Heart left ventricle (tissue), 16 donors: ENCODE measurements around the gene ROBO1. TPM values are rescaled to one million over a fixed set of nuclear protein-coding genes. Genes with fewer than 3 reads are reported as not detected.

Source experiments
- ATAC-seq, 4 donors: fragments of 200-7000 bp; cut with Tn5 transposase; one replicate each; pipeline ENCODE4 v1.9.1; 2020 to 2022; ENCODE audit warnings: moderate library complexity in 4 of 4, mild to moderate bottlenecking in 3 of 4, moderate number of reproducible peaks in 1 of 4
- DNase-seq, 5 donors: peaks; one replicate each; pipeline ENCODE4 v3.0.0-alpha.2; 2020
- H3K27ac ChIP-seq, 12 donors: fragments of 200-600 bp; sonication (generic) in 4 of 12; one replicate each; pipeline versions ENCODE4 v1.5.0 to v1.8.0; 2016 to 2022; ENCODE audit warnings: mild to moderate bottlenecking in 2 of 12
- H3K27me3 ChIP-seq, 9 donors: fragments of 200-600 bp; sonication (generic) in 2 of 9; one replicate each; pipeline versions ENCODE4 v1.5.1 to v1.8.0; 2016 to 2022; ENCODE audit warnings: mild to moderate bottlenecking in 3 of 9
- H3K36me3 ChIP-seq, 9 donors: fragments of 200-600 bp; sonication (generic) in 2 of 9; one replicate each; pipeline versions ENCODE4 v1.5.0 to v1.8.0; 2018 to 2022; ENCODE audit warnings: mild to moderate bottlenecking in 2 of 9
- H3K4me1 ChIP-seq, 12 donors: fragments of 200-600 bp; sonication (generic) in 4 of 12; one replicate each; pipeline versions ENCODE4 v1.5.0 to v1.8.0; 2016 to 2022; ENCODE audit warnings: mild to moderate bottlenecking in 3 of 12
- H3K4me3 ChIP-seq, 12 donors: fragments of 200-600 bp; sonication (generic) in 4 of 12; one replicate each; pipeline versions ENCODE4 v1.5.0 to v1.8.0; 2017 to 2022; ENCODE audit warnings: mild to moderate bottlenecking in 9 of 12, moderate library complexity in 4 of 12
- H3K9me3 ChIP-seq, 12 donors: fragments of 200-600 bp; sonication (generic) in 4 of 12; one replicate each; pipeline versions ENCODE4 v1.5.0 to v1.8.0; 2016 to 2022; ENCODE audit warnings: mild to moderate bottlenecking in 1 of 12
- POLR2A ChIP-seq, 2 donors: fragments of 450-650 bp; IDR thresholded peaks; one replicate each; pipeline ENCODE4 v1.6.1; 2017; ENCODE audit warnings: antibody characterized with exemption in 2 of 2, mild to moderate bottlenecking in 2 of 2, moderate library complexity in 2 of 2
- WGBS, 4 donors: extraction: QIAGEN DNeasy Blood & Tissue Kit in 2 of 4; methylation state at CpG; one replicate each; pipeline versions ENCODE4 v1.1.5 to v1.1.7; 2013 to 2018; 5-methylcytosine and 5-hydroxymethylcytosine counted together
- intact Hi-C, 10 donors: fragments of 100-400 bp; cut with DNase I; formaldehyde crosslinking; loops; one replicate each; pipeline versions ENCODE4 v1.11.1 to v1.14.2; 2022
- polyA plus RNA-seq, 2 donors: library from polyadenylated mRNA; stranded (reverse); fragments of 200-250 nt; gene quantifications; one replicate each; pipeline ENCODE4 v1.2.3, GENCODE V29; 2013
- total RNA-seq, 9 donors: library from RNA; depleted of rRNA in 2 of 9; stranded (reverse); fragments of >200 nt in 2 of 9; fragmentation: NEBNext Ultra II Directional in 3 of 9; extraction: Animal tissue kit (Norgen Biotek cat#: 25700) in 3 of 9; gene quantifications; one replicate each; pipeline versions ENCODE4 v1.1.0 to v1.2.4, GENCODE V29; 2016 to 2023
- TF ChIP-seq, protein P1 (sequence below), 12 donors: fragments of 200-600 bp; sonication (generic) in 4 of 12; IDR thresholded peaks; one replicate each; pipeline versions ENCODE4 v1.5.0 to v1.8.0; 2018 to 2022; ENCODE audit warnings: antibody characterized with exemption in 12 of 12, mild to moderate bottlenecking in 5 of 12
- donor health status: ischemic (EF 13 %, LVEDD 7.1; RV severe dilation, severe dysfunction).
- donor health status: healthy with polysubstance abuse.
- donor health status: DM: no; HTN: yes; CAD: no.
- donor health status: DM: no; HTN: no; CAD: no.
- donor health status: ischemic (EF 25% LVEDD 6.9; RV normal size, moderate dysfunction).
- donor health status: ischemic (EF 25% LVEDD 5.7; RV mildly dilated, moderate dysfunction).
- donor health status: healthy.
- donor health status: DM: yes; HTN: yes; CAD: no.
- donor health status: ischemic (EF 35%, LVEDD 5.7; RV mildly dilated, moderate dysfunction).
- donor health status: nonischemic (EF 11% LVEDD 7.7; RV severe dilation, severe dysfunction).
- donor health status: DM: yes; HTN: yes; CAD: no.
- donor health status: PGD.
- donor health status: ischemic (EF 29% LVEDD 5.4; RV normal size, mild dysfunction).
- donor health status: nonischemic (EF 23%, LVEDD 6.1; RV moderate dilation, normal function).

The ROBO1 gene
- total and polyA plus RNA-seq, 11 donors = 1.4 to 14.8 (median 5.7) TPM

DNA sequence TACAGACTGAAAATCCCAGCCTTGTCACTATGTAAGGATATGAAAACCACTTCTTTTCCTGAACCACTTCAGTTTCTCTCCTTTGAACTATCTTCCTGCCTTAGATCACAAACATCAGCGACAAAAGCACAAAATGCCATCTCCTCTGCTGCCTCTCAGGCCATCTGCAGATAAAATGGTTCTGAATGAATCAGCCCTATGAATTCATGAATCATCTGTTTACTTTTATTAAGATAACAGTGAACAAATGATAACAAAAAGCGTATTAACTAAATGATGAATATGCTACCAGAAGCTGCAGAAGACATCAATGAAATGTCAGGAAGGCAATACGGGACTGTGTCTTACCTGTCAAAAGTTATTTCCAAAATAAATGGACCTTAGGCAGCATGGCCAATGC, 928.1 kb downstream of the ROBO1 start:
- H3K36me3 ChIP-seq = no peaks in the 10 kb centered on the region
- H3K27ac ChIP-seq = no peak overlapping the region
- H3K27me3 ChIP-seq = no peaks in the 10 kb centered on the region
- 27 to 68% (median 39%) methylated on average over 3 of the region's 3 CpGs for WGBS, 4 donors
- no peak for TF ChIP-seq POLR2A (IDR thresholded peaks at IDR 0.05)
- no peaks in the 10 kb centered on the region for H3K9me3 ChIP-seq
- ATAC-seq (no peak), DNase-seq (no peak)
- no peak overlapping the region for H3K4me3 ChIP-seq
- peaks cover 0 to 3% (median 0%) of the 10 kb centered on the region in 12 donors for H3K4me1 ChIP-seq
- intact Hi-C loops = no loop called here

DNA sequence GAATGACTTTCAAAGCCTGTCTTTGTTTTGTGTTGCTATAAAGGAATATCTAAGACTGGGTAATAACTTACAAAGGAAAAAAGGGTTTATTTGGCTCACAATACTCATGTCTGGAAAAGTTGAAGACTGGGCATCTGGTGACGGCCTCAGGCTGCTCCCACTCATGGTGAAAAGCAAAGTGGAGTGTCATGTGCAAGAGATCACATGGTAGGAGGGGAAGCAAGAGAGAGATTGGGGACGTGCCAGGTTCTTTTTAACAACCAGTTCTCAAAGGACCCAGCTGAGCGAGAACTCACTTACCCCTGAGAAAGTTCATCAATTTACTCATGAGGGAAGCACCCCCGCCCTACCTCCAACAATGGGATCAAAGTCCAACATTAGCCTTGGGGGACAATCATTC, 929.4 kb downstream of the ROBO1 start:
- intact Hi-C loops = no loop called here
- H3K9me3 ChIP-seq = no peaks in the 10 kb centered on the region
- H3K4me1 ChIP-seq = peaks cover 0 to 3% (median 0%) of the 10 kb centered on the region in 12 donors
- H3K36me3 ChIP-seq = no peaks in the 10 kb centered on the region
- no peaks in the 10 kb centered on the region for H3K27me3 ChIP-seq
- no peak overlapping the region for H3K4me3 ChIP-seq
- TF ChIP-seq, protein P1, sequence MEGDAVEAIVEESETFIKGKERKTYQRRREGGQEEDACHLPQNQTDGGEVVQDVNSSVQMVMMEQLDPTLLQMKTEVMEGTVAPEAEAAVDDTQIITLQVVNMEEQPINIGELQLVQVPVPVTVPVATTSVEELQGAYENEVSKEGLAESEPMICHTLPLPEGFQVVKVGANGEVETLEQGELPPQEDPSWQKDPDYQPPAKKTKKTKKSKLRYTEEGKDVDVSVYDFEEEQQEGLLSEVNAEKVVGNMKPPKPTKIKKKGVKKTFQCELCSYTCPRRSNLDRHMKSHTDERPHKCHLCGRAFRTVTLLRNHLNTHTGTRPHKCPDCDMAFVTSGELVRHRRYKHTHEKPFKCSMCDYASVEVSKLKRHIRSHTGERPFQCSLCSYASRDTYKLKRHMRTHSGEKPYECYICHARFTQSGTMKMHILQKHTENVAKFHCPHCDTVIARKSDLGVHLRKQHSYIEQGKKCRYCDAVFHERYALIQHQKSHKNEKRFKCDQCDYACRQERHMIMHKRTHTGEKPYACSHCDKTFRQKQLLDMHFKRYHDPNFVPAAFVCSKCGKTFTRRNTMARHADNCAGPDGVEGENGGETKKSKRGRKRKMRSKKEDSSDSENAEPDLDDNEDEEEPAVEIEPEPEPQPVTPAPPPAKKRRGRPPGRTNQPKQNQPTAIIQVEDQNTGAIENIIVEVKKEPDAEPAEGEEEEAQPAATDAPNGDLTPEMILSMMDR (IDR thresholded peaks at IDR 0.05) = no peak
- no peak for TF ChIP-seq POLR2A (IDR thresholded peaks at IDR 0.05)
- 77 to 82% (median 80%) methylated on average over 4 of the region's 4 CpGs for WGBS, 4 donors
- DNase-seq (no peak), ATAC-seq (no peak)
- H3K27ac ChIP-seq = no peak overlapping the region

DNA sequence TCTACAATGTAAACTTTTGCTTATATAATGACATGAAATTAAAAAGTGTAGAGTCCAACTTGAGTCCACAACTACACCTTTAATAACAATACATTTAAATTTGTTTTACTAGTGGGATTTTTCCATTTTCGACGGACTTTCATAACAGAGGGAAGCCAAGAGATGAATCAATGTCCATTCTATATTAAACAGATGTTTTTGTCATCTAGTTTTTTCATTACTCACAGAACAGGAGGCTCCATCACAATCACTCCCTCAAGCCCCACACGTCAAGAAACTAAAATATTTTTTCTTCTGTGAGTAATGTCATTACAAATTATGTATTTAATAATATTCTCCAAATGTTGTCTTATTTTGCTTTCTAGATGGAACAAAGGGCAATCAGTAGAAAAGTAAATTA, 932.9 kb downstream of the ROBO1 start:
- intact Hi-C loops = no loop called here
- DNase-seq (no peak), ATAC-seq (no peak)
- Histone ChIP-seq H3K27me3 (no peaks in the 10 kb centered on the region), H3K4me1 (peaks cover 0 to 3% (median 0%) of the 10 kb centered on the region in 12 donors), H3K9me3 (peaks cover 0 to 5% (median 0%) of the 10 kb centered on the region in 12 donors), H3K4me3 (no peak overlapping the region), H3K36me3 (no peaks in the 10 kb centered on the region), H3K27ac (no peak overlapping the region)
- no peak for TF ChIP-seq POLR2A (IDR thresholded peaks at IDR 0.05)
- TF ChIP-seq, protein P1 (IDR thresholded peaks at IDR 0.05) = no peak
- 44 to 59% (median 52%) methylated on average over 3 of the region's 3 CpGs for WGBS, 4 donors

DNA sequence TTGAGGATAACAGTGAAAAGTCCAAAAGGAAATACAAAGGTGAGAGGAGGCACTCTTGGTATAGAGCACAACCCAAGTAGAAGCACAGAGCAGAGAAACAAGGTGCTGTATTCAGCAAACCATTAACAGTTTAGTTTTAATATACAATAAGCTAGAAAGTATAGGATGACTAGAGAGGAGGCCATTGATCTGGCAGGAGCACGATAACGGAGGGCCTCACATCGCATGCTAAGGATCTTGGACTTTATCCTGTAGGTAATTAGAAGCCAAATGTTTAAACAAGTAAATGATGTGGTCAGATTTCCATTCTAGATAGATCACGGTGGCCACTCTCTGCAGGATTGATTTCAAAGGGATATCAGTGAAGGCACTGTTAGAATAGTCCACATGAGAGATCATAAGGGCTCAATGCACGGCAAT, 935.0 kb downstream of the ROBO1 start:
- Histone ChIP-seq H3K27ac (no peak overlapping the region), H3K27me3 (no peaks in the 10 kb centered on the region), H3K36me3 (no peaks in the 10 kb centered on the region), H3K4me3 (no peak overlapping the region), H3K4me1 (peaks cover 0 to 3% (median 0%) of the 10 kb centered on the region in 12 donors), H3K9me3 (peaks cover 0 to 5% (median 0%) of the 10 kb centered on the region in 12 donors)
- DNase-seq (no peak), ATAC-seq (no peak)
- WGBS, 4 donors = 95 to 96% (median 96%) methylated on average over 5 of the region's 5 CpGs
- TF ChIP-seq, protein P1 (IDR thresholded peaks at IDR 0.05) = no peak
- no peak for TF ChIP-seq POLR2A (IDR thresholded peaks at IDR 0.05)
- intact Hi-C loops = no loop called here

DNA sequence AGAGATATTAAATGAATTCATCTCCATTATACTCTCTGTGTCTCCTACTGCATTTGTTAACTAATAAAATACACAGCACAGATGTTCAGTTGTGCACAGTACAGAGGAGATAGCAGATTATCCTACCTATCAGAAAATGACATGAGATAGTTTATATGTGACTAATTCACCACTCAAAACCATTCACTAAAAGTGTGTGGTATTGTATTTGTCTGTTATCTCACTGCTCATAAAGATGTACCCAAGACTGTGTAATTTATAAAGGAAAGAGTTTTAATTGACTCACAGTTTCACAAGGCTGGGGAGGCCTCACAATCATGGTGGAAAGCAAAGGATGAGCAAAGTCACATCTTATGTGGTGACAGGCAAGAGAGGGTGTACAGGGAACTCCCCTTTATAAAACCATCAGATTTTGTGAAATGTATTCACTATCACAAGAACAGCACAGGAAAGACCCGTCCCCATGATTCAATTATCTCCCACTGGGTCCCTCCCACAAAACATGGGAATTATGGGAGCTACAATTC, 936.3 kb downstream of the ROBO1 start:
- ATAC-seq = no peak
- intact Hi-C loops = no loop called here
- Histone ChIP-seq H3K9me3 (peaks cover 0 to 5% (median 0%) of the 10 kb centered on the region in 12 donors), H3K4me3 (no peak overlapping the region), H3K27me3 (no peaks in the 10 kb centered on the region), H3K27ac (no peak overlapping the region), H3K4me1 (peaks cover 0 to 3% (median 0%) of the 10 kb centered on the region in 12 donors), H3K36me3 (no peaks in the 10 kb centered on the region)
- TF ChIP-seq, protein P1 (IDR thresholded peaks at IDR 0.05) = no peak
- no peak for TF ChIP-seq POLR2A (IDR thresholded peaks at IDR 0.05)
- 76 to 96% (median 89%) methylated on average over 1 of the region's 1 CpG for WGBS, 4 donors
- no peak for DNase-seq
